ENCODE results near the gene MACC1. TPM values are rescaled to one million over a fixed set of nuclear protein-coding genes. Genes with fewer than 3 reads are reported as not detected.
A peak's percentile ranks its signal among the peaks of the same experiment; 100 is the strongest.

MACC1 gene
- total and polyA plus RNA-seq, 10 of the 15 experiments (the other 5 are each of a cell fraction or from before 2014, with no cell fraction given) = 6.0 to 61.1 (median 12.7) TPM

DNA sequence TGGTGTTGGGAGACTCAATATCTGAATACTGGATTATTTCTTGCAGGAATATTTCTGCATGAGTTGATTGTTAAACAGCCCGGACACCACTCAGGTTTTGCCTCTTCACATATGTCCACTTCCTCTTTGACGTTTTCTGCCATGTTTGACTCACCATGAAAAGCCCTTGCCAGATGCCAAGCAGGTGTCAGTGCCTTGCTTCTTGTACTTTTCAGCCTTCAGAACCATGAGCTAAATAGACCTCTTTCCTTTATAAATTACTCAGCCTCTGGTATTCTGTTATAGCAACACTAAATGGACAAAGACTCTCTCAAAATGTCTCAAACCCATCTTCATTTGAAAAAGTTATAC is 24.7 kb upstream of the MACC1 start:
- ChIA-PET POLR2A (interaction anchor here (0.6 to 10.2 kb wide), 10 partner anchors 21 to 212 kb away, joined by 3 to 151 read pairs (median 4); partner anchors contain the start of gene MACC1), SMC1A (ENCODE audit: uncharacterized antibody, unreplicated experiment) (interaction anchor here (0.8 to 16.4 kb wide), 20 partner anchors 8 to 220 kb away, joined by 3 to 474 read pairs (median 8); partner anchors contain the start of genes ITGB8 and MACC1), RAD21 (ENCODE audit: unreplicated experiment) (interaction anchor here (0.6 to 11.5 kb wide), 19 partner anchors 9 to 533 kb away, joined by 3 to 230 read pairs (median 4); partner anchors contain the start of genes ITGB8, MACC1 and POLR1F), CTCF (interaction anchor here (0.7 to 12.5 kb wide), 12 partner anchors 9 to 69 kb away, joined by 3 to 159 read pairs (median 4); partner anchors contain the start of gene MACC1)
- Histone ChIP-seq H3K9ac (ENCODE audit: control insufficient read depth, insufficient read depth, low read length) (no peak overlapping the region), H3K4me1 (ENCODE audit: control insufficient read depth, insufficient read depth, low read length) (peaks cover 49% of the 10 kb centered on the region), H4K20me1 (ENCODE audit: control insufficient read depth, insufficient read depth) (no peaks in the 10 kb centered on the region), H3K79me2 (ENCODE audit: control insufficient read depth, insufficient read depth, low read length) (no peaks in the 10 kb centered on the region), H3K27me3 (replicated peaks in 1 of 2; ENCODE audit: control insufficient read depth in 2 of 2, insufficient read depth in 2 of 2, low read length in 1 of 2) (no peaks in the 10 kb centered on the region), H3K4me3 (no peak overlapping the region), H3K4me2 (ENCODE audit: control insufficient read depth, insufficient read depth) (peak overlapping the region; percentile 46), H3K27ac (ENCODE audit: control insufficient read depth, insufficient read depth) (peak overlapping the region; percentile 76), H3K36me3 (ENCODE audit: control insufficient read depth in 2 of 2, insufficient read depth in 2 of 2, low read length in 1 of 2) (no peaks in the 10 kb centered on the region), H3K9me3 (replicated peaks; ENCODE audit: control insufficient read depth, insufficient read depth, low read length) (no peaks in the 10 kb centered on the region; the same call in 2 of the 3 replicates), H2AFZ (ENCODE audit: control insufficient read depth, low read depth, low read length) (peak overlapping the region; percentile 52)
- BruUV-seq (replicated peaks) = no TSS peak
- ATAC-seq (peak; percentile 36), FAIRE-seq (no peak), DNase-seq (ENCODE audit: low read depth, low spot score) (peak; percentile 68)
- in situ Hi-C loops (cut with MboI) (loop anchor here (5.0 to 25.0 kb wide), 3 partner anchors 45 to 1695 kb away; partner anchors contain the start of gene CDCA7L), intact Hi-C loops (cut with micrococcal nuclease; ENCODE audit: unreplicated experiment) (loop anchor here (2.0 kb wide), 1 partner anchor 25 kb away; no protein-coding TSS in a partner anchor)
- WGBS (ENCODE audit: insufficient coverage, insufficient replicate concordance, low lambda C conversion rate, missing lambda C conversion rate) = 0% methylated on average over 2 of the region's 2 CpGs
- TF ChIP-seq, protein P1, sequence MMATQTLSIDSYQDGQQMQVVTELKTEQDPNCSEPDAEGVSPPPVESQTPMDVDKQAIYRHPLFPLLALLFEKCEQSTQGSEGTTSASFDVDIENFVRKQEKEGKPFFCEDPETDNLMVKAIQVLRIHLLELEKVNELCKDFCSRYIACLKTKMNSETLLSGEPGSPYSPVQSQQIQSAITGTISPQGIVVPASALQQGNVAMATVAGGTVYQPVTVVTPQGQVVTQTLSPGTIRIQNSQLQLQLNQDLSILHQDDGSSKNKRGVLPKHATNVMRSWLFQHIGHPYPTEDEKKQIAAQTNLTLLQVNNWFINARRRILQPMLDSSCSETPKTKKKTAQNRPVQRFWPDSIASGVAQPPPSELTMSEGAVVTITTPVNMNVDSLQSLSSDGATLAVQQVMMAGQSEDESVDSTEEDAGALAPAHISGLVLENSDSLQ (IDR thresholded peaks at IDR 0.05) = no peak
- TF ChIP-seq USF1 (IDR thresholded peaks at IDR 0.05; ENCODE audit: borderline replicate concordance, extremely low read length, insufficient read depth, low read depth, low read length) (no peak), CTCF (IDR thresholded peaks at IDR 0.05 in 2 of 3, conservative IDR thresholded peaks at IDR 0.05 in 1 of 3; ENCODE audit: control insufficient read depth in 2 of 3, extremely low read depth in 1 of 3, insufficient read depth in 1 of 3, low read depth in 3 of 3, low read length in 3 of 3) (no peak), ETV6 (conservative IDR thresholded peaks at IDR 0.05 in 1 of 2, IDR thresholded peaks at IDR 0.05 in 1 of 2; ENCODE audit: borderline replicate concordance in 1 of 2, low read depth in 1 of 2) (peak in 1 of 2 experiments; percentile 81; a peak in 2 of 4 replicates), SMAD5 (IDR thresholded peaks at IDR 0.05; ENCODE audit: low read depth) (no peak), SMC3 (IDR thresholded peaks at IDR 0.05; ENCODE audit: borderline replicate concordance, low read length) (no peak), HCFC1 (IDR thresholded peaks at IDR 0.05; ENCODE audit: low read length) (no peak), CHD2 (IDR thresholded peaks at IDR 0.05; ENCODE audit: borderline replicate concordance, low read depth, low read length) (no peak), PBX3 (IDR thresholded peaks at IDR 0.05; ENCODE audit: insufficient replicate concordance, low read depth, low read length) (no peak)
- TF ChIP-seq, protein P2, sequence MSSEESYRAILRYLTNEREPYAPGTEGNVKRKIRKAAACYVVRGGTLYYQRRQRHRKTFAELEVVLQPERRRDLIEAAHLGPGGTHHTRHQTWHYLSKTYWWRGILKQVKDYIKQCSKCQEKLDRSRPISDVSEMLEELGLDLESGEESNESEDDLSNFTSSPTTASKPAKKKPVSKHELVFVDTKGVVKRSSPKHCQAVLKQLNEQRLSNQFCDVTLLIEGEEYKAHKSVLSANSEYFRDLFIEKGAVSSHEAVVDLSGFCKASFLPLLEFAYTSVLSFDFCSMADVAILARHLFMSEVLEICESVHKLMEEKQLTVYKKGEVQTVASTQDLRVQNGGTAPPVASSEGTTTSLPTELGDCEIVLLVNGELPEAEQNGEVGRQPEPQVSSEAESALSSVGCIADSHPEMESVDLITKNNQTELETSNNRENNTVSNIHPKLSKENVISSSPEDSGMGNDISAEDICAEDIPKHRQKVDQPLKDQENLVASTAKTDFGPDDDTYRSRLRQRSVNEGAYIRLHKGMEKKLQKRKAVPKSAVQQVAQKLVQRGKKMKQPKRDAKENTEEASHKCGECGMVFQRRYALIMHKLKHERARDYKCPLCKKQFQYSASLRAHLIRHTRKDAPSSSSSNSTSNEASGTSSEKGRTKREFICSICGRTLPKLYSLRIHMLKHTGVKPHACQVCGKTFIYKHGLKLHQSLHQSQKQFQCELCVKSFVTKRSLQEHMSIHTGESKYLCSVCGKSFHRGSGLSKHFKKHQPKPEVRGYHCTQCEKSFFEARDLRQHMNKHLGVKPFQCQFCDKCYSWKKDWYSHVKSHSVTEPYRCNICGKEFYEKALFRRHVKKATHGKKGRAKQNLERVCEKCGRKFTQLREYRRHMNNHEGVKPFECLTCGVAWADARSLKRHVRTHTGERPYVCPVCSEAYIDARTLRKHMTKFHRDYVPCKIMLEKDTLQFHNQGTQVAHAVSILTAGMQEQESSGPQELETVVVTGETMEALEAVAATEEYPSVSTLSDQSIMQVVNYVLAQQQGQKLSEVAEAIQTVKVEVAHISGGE (CRISPR knock-in tag; IDR thresholded peaks at IDR 0.05) = no peak
- TF ChIP-seq, protein P3, sequence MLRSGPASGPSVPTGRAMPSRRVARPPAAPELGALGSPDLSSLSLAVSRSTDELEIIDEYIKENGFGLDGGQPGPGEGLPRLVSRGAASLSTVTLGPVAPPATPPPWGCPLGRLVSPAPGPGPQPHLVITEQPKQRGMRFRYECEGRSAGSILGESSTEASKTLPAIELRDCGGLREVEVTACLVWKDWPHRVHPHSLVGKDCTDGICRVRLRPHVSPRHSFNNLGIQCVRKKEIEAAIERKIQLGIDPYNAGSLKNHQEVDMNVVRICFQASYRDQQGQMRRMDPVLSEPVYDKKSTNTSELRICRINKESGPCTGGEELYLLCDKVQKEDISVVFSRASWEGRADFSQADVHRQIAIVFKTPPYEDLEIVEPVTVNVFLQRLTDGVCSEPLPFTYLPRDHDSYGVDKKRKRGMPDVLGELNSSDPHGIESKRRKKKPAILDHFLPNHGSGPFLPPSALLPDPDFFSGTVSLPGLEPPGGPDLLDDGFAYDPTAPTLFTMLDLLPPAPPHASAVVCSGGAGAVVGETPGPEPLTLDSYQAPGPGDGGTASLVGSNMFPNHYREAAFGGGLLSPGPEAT (IDR thresholded peaks at IDR 0.05; ENCODE audit: low read depth) = peak; percentile 30; the same call in 1 of the 2 replicates

Data from GM12878 (cell line).